OCI-LY3 (cell line): Measurements from ENCODE around the gene MEAK7.

Experiments used
- EZH2phosphoT487 ChIP-seq: fragments of 200-600 bp; shearing (Covaris generic); IDR thresholded peaks from 2 replicates; pipeline ENCODE4 v1.6.1; 2018; ENCODE audit warnings: antibody characterized with exemption, mixed run types, low read depth
- TF ChIP-seq, protein P1 (sequence below): fragments of 200-600, 300-600 bp; sonication (generic); IDR thresholded peaks from 2 replicates; pipeline ENCODE4 v1.5.1; 2014; ENCODE audit warnings: antibody characterized with exemption, low read length, low read depth

DNA sequence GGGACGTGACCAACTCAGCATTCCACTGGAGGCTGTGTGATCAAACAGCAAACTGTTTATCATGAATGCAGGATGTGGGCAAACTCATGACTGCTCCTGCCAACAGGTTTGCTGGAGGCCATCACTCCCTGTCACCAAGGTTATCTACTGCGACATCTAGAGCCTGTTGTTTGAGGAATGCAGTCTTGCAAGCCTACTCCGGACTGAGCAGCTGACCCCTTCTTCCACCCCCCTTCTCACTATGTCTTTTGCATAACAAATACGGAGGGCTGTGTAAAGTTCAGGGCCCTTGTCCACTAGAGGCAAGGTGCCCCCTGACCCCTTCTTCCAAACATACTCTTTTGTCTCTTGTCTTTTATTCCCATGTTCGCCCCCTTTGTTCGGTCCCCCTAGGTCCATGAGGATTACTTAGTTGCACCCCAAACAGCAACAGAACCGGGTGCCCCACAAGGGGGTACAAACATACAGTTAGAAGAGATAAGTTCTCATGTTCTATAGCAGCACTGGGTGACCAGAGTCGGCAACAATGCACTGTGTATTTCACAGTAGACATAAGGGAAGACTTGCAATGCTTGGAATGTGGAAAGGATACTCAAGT, 28.7 kb downstream of the MEAK7 start:
- TF ChIP-seq, protein P1, sequence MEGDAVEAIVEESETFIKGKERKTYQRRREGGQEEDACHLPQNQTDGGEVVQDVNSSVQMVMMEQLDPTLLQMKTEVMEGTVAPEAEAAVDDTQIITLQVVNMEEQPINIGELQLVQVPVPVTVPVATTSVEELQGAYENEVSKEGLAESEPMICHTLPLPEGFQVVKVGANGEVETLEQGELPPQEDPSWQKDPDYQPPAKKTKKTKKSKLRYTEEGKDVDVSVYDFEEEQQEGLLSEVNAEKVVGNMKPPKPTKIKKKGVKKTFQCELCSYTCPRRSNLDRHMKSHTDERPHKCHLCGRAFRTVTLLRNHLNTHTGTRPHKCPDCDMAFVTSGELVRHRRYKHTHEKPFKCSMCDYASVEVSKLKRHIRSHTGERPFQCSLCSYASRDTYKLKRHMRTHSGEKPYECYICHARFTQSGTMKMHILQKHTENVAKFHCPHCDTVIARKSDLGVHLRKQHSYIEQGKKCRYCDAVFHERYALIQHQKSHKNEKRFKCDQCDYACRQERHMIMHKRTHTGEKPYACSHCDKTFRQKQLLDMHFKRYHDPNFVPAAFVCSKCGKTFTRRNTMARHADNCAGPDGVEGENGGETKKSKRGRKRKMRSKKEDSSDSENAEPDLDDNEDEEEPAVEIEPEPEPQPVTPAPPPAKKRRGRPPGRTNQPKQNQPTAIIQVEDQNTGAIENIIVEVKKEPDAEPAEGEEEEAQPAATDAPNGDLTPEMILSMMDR: no peak
- no peak for TF ChIP-seq EZH2phosphoT487
